GM21576 (cell line): ENCODE measurements around the gene ARHGAP4.

Source experiments
- ATAC-seq: cut with Tn5 transposase; IDR thresholded peaks from one replicate; pipeline ENCODE4 v1.9.1; 2021; ENCODE audit warnings: mild to moderate bottlenecking, moderate library complexity; ENCODE audit not compliant: unreplicated experiment

Gene ARHGAP4

DNA sequence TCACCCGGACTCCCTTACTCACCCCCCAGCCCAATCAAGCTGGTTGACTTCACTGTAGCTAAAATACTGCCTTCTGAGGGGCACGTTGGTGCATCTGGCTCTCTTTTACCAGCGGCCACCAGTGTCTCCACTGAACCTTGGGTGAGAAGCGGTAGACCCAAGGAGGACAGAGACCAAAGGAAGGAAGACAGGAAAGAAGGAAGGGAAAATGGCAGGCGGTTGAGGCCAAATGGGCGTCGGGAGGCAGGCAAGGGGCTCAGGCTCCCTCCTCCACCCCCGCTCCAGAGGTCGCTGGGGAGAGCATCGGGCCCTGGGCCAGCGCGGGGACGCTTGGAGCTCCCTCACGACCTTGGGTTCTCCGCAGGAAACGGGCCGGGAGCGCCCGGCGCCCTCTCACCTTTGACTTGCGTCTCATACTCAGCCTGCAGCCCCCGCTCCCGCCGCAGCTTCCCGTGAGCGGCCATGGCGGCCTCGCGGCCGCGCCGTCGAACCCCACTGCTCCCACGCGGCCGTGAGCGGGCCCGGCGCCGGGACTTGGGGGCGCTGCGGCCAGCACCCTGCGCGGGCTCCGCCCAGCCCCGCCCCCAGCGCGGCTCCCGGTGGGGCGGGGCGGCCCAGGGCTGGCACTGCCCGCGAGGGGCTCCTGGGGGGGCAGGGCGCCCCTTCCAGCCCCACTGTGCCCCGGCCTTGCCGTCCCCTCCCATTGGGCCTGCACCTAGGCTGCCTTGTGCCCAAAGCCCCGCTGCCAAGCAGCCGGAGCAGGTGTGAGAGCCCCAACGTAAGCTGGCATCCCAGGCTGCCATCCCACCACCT, at the start of gene ARHGAP4:
Gene ARHGAP4, minus strand, starts transcription at position 526 of the 813 bp plus-strand sequence. Its CDS starts 62 bp downstream, at position 464.
- no peak for ATAC-seq

DNA sequence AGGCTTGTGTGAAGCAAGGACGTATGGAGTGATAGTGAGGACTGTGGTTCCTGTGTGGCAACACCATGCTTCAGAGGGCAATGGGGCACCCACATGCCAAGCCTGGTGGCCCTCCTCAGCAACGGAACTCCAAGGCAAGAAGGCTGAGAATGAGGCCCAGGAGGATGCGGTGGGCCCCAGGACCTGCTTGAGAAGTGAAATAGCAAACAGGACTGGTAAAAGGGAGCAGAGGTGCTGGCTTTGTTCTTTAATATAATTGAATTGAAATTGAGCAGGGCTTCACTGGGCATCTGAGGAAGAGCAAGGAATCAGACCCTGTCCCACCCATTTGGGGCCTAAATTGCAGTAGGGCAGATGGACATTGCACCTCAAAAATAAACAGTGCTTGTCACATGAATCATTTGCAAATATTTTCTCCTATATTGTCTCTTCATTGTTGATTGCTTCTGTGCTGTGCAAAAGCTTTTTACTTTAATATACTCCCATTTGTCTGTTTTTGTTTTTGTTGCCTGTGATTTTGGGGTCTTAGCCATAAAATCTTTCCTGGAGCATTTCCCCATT, 48.7 kb upstream of the ARHGAP4 start:
- ATAC-seq: no peak

DNA sequence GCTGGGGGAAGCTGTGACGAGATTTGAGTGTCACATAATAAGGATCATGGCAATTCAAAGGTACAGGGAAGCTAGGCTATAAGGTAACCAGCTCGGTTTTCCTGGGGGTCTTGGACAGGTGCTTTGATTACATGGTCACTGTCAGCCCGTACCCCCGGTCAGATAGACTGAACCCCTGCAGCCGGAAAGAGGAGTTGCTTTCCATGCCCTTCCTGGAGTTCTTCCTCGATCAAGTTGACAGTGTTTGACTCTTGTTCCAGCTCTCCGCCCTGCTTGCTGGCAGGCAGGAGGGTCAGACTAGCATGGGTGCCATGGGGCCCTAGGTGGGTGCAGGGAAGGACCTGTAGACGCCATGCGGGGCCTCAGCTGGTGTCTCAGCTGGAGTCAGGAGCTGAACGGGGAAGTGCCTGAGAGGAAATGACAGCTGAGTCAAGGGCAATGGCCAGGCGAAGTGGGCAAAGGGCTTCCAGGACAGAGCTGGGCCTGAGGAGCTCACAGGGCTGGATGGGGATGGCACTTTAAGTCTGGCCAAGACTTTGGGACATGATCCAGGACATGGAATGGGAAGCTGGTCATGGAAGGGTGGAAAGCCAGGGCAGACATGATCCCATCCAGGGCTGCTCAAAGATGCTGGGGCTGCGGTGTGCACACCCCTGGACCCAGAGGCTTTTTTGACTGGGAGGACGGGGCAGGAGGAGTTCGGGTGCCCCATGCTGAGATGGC, 48.1 kb upstream of the ARHGAP4 start:
- no peak for ATAC-seq

DNA sequence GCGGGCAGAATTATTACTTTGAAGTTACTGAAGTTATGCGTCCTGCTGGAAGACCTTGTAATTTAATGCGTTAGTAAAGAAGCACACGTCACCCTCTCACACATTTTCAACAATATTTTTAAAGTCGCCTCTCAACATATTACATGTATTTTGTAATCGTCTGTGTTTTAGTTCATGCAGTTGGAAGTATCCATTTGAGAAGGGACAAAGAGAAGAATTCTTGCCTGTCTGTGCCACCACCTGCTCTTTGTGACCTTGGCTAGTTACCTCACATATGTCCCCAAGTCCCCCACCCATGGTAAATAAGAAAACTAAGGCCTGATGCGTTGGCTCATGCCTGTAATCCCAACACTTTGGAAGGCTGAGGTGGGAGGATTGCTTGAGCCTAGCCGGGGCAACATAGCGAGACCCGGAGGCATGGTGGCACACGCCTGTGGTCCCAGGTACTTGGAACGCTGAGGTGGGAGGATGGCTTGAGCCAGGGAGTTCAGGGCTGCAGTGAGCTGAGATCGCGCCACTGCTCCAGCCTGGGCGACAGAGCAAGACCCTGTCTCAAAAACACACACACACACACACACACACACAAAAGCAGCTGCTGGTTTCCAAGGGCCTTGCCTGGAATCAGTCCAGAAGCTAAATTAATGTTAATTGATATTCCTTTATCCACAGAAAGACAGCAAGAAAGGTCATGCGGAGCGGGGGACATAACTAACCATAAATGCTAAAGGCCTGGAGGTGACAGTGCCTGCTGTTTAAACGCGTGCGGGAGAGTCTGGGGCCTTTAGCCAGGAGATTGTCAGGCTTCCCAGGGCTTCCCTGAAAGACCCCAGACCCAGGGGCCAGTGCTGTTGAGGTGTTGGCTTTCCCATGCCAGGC, 47.3 kb upstream of the ARHGAP4 start:
- ATAC-seq: no peak

DNA sequence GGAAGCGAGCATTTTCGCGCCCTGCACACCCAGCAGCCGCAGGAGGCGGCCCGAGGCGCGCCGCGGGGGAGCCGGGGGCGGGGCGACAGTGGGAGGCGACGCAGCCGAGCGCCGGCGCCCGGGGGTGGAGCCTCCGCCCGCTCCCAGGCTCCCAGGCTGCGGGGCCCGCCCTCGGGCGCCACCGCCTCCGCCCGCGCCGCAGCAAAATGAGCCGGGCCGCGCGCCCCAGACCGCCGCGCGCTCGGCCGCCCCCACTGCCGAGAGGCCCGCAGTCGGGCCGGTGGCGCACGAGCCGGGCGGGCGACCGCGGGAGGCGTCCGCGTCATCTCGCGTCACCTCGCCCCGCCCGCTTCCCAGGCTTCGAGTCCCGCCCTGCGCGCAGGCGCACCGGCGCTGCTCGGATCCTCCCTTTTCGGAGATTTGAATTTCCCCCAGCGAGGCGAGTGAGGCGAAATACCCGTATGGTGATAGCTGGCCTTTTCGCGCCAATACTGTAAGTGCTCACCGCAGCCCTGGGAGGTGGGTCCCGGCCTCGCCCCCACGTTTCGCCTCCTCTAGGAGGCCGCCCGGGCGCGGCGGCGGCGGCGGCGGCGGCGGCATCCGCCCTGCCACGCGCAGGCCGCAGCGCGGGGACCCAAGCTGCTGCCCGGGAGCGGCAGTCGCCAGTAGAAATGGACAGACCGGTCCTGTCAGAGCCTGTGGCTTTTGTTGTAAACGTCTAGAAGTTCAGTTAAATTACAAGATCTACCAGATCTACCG, 46.5 kb upstream of the ARHGAP4 start, which contains the start of gene TMEM187:
Gene TMEM187, plus strand, starts transcription at position 387 of the 759 bp plus-strand sequence. CDS start 9,309 bp downstream, outside the sequence.
- ATAC-seq: peak; percentile 43

DNA sequence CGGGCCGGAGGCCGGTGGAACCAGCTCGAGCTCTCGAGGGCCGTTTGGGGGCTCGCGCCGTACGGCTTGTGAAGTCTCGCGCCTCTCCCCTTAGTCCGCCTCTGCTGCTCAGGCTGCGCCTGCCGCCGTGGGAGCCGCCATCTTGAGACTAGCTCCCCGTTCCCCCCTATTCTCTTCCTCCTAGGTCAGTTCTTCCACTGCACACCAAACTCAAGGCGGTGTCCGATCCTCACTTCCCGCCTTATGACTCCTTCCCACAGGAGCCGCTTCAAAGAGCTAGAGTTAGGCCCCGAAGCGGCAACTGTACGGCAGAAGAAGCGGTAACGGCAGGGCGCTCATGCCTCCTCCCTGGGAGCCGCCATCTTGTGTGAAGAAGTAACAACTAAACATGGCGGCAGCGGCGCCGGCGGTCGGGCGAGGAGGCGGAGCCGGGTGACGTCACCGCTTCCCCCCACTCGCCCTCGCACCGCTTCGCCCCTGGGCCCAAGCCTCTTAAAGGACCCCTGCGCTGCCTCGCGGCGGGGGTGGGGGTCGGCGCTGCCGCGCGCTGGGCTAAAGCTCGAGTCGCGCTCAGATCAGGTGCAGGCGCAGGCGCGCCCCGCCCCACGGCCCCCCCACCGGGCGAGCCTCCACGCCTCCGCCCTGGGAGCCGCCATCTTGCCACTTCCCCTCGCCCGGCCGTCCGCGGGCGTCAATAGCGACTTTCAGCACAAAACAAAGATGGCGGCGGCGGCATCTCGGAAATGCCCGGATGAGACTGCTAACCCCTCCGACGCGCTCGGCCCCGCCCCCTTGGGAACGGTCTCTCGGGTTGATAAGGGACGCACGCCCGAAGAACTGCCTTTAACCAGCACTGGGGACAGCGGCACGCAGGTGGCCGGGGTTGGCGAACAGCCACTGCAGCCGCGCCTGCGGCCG, 45.6 kb upstream of the ARHGAP4 start, which contains the start of gene HCFC1:
Gene HCFC1, minus strand, starts transcription at position 369 of the 918 bp plus-strand sequence. CDS start 978 bp downstream, outside the sequence.
- peak; percentile 43 for ATAC-seq

DNA sequence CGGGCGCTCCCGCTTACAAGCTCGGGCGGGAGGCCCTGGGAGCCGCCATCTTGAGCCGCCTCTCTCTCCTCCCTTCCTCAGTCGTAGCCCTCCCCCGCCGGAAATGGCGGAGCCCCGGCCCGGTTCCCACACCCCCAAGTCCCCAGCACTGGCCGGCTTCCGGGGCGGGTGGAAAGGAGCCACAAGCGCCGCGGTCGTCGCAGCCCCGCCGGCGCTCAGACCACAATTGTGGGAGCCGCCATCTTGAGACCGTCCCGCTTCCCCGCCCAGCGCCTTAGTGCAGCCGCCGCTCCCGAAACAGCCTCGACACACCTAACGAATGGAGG, 45.0 kb upstream of the ARHGAP4 start:
- peak; percentile 36 for ATAC-seq

DNA sequence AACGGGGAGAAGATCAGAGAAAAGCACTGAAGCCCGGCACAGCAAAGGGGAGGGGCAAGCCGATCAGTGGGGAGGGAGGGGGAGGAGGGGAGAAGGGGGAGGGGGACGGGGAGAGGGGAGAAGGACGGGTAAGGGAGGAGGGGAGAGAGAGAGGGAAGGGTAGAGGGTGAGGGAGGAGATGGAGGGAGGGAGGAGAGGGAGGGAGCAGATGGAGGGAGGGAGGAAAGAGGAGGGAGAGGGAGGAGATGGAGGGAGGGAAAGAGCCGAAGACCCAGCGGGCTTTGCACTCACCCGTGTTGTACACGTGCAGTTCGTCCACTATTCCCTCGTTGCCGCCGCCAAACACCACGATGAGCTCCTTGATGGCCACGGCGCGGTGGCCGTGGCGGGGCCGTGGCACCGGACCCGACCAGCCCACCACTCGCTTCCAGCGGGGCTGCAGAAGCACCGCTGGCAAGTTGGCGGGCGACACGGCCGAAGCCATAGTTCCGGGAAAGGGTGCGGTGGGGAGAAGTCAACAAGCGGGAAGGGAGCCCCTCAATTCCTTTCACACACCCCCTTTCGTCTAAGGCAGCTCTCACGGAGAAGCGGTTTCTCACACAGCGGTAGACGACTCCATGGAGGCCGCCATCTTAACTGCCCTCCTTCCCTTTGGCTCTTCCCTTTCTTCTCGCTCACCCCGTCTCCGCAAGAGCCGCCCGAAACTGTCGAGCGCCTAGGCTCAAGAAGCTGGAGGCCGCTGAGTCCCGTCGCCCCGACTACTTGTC, 44.5 kb upstream of the ARHGAP4 start:
- peak; percentile 2 for ATAC-seq

DNA sequence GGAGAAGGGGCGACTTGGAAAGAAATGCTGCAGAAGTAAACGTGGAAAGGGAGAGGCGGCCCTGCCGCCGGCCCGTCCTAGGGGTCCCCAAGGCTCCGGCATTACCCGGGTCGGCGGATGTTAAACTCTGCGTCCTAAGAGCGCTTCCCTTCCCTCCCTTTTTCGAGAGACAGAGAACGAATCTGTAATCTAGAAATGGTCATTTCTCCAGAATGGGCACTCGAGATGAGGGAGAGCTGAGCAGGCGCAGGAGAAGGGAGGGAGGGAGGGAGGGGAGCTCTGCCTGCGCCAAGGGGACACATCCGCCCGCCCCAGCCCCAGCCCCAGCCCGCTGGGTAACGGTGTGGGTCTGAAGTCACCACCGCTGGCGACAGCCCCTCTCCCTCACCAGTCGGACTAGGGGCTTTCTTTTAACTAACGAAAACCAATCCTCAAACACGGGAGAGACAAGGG, 43.9 kb upstream of the ARHGAP4 start:
- no peak for ATAC-seq

DNA sequence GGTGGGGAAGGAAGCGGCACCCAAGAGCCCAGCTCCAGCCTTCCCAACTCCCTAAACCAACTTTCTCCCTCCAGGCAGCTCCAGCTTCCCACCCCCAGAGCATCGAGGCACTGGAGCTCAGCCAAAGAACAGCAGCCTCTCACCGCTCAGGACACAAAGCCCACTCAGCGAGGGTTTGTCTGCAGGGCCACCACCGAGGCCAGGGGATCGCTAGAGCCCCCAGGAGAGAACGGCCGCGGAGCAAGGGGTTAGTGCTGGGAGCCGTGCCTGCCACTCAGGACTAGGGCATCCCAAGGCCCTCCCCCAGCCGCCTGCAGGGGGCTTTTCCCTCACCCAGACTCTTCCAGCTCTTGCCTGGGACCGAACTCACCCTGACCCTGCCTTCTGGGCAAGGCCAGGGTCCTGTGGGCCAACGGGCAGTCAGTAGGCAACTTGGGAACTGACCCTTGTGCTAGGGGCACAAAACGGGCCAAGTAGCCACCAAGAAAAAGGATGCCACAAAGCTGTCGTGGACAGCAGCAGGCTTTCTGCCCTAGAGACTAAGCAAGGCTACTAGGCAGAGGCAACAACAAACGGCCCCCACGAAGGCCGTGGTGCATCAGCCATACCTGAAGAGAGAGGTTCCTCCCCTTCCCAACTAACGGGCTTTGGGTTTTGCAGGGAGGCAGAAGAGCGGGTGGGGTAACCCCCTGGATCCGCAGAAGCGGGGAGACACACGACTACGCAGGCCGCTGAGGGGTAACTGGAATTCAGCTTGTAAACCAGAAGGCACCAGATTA, 43.2 kb upstream of the ARHGAP4 start:
- ATAC-seq: no peak

DNA sequence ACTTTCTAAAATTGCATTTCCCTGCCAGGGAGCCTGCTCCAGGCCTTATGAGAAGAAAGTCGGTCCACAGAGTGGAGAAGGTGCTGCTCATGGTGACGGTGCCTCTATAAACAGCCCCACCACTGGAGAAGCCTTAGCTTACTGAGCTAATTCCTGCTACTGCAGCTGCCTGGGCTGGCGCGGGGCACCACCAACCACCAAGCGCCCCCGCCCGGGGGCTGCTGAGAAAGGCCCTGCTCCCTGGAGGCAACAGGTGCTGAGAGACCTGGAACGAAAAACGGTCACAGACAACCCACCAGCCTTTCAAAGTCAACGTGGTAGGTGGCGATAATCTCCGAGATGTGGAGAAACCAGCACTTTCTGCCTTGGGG, 42.7 kb upstream of the ARHGAP4 start:
- no peak for ATAC-seq

DNA sequence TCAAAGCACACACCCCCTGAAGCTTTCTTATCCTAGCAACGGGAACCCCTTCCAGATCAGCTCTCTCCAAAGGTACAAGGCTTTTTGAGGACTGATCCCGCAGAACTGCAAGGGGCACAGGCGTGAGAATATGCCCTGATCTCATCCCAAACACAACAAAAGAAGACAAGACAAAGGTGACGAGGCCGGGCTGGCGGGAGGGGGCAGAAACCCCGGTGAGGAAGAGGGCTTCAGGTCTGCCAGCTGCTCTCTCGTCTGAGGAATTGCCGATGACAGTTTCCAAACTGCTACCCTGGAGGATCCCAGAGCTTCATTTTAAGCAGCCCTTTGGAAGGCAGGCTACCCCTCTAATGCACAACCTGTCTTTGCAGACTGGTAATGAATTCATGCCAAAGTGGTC, 42.2 kb upstream of the ARHGAP4 start:
- no peak for ATAC-seq

DNA sequence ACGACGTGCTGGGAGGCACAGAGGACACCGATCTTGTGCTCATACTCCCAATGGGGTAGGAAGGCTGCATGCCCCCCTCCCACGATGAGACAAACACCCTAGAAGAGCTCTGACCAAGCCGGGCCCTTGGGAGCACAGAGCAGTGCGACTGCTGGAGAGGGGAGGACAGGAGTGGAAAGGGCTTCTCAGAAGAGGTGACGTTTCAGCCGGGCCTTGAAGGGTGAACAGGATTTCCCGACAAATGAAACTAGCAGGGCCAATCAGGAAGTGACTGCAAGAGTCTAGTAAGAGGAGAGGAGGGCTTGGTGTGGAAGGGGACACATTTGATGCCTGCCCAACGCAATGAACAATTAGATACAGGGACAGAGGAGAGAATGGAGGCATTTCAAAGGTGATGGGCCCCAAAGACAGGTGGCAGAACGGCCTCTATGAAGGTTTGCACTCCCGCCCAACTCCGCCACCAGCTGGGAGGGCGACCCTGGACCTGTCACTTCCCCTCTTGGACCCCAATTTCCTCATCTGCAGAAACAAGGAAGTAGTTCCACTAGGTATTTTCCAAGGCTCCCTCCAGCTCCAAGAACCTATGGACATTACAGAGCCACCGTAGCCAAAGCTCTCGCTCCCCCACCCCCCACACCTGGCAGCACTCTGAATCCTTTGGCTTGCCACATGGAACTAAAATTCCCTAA, 41.6 kb upstream of the ARHGAP4 start:
- no peak for ATAC-seq

DNA sequence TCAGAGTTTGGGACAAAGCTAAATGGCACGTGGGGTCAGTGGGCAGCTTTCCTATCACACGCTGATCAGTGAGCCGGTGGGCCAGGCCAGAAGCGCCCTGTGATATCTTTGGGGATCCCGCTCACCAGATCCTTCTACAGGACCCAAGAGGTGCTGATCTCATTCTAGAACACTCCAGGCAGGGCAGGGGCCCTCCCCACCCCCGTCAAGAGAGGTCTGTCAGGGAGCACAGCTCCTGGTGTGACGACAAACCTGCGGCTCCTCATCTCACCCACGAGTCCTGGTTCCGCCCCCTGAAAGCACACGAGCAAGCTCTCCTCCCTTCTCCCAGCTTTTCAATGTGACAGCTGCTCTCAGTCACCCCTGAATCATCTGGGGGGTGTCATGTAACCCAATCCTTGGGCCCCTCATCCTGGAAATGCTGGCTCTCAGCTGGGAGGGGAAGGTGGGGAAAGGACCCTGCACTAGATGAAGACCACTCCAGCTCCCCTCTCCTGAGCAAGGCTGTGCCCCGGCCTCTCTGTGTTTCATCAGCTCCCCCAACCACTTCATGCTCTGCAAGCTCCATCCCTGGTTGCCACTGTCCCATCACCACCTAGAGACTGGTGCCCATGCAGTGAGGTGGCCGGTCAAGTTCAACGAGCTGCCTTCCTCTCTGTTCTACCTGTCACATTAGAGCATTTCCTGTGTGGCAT, 40.9 kb upstream of the ARHGAP4 start:
- no peak for ATAC-seq

DNA sequence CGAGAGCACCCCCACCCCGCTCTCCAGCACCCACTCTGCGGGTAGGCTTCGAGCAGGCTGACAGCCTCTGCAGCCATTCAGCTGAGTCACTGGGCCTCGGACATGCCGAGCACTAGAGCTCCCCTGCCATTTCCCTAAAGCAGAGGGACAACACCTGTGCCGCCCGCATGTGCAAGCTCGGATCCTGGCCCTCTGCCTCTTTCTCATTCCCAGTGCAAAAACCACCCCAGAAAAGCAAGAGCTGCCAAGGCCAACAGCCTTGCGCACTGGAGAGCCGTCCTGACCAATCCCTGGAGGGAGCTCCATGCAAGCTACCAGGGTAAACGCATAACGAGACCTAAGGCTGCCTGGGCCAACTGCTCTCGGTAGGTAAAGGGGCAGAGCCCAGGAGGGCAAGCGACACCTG, 40.2 kb upstream of the ARHGAP4 start:
- no peak for ATAC-seq

DNA sequence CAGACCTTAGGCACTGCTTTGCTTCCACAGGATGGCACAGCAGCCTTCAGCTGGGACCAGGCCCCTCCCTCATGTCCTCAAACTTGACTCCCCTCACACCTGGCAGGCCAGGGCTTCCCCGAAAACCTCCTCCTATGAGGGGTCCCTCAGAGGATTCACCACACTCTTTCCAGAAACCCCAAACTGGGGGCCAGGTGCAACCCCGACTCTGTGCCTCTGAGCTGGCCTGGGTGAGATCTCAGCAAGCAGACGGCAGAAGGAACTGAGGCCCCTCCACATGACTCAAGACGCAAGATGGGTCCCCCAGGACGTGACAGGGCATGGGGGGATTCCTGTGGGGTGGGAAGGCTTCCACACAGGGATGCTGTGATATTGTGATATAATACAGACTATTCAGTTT, 39.3 kb upstream of the ARHGAP4 start:
- ATAC-seq: no peak
